Fibroblast of villous mesenchyme (primary cell): ENCODE measurements around the gene ESYT2. TPM values are rescaled to one million over a fixed set of nuclear protein-coding genes. Genes with fewer than 3 reads are reported as not detected.

Experiments
- DNase-seq: peaks from one replicate; pipeline ENCODE4 v3.0.0-alpha.2; 2010; ENCODE audit warnings: low read depth
- H3K4me3 ChIP-seq: 2 replicates; pipeline ENCODE4 v1.5.1; 2011; ENCODE audit warnings: low read depth, mild to moderate bottlenecking, low read length
- CTCF ChIP-seq: IDR thresholded peaks from 2 replicates; pipeline ENCODE4 v1.5.1; 2012; ENCODE audit warnings: low read depth, mild to moderate bottlenecking, low read length; ENCODE audit not compliant: insufficient read depth
- total RNA-seq: library from RNA; depleted of rRNA; stranded (reverse); fragments of >200 nt; gene quantifications from 2 replicates; pipeline ENCODE4 v1.2.3, GENCODE V29; 2012

ESYT2 gene
- total RNA-seq, 1 donor = 75.1 TPM

GRCh38 chr7:158759749-158760444 is 69.4 kb downstream of the ESYT2 start:
- DNase-seq = no peak
- H3K4me3 ChIP-seq = no peak overlapping the region
- TF ChIP-seq CTCF = no peak

GRCh38 chr7:158759245-158759614 is 70.1 kb downstream of the ESYT2 start:
- no peak for DNase-seq

GRCh38 chr7:158758586-158759244 is 70.6 kb downstream of the ESYT2 start:
- TF ChIP-seq CTCF = no peak
- DNase-seq = no peak

More at GRCh38 chr7:158759245-158759614, 70.1 kb downstream of the ESYT2 start:
- no peak overlapping the region for H3K4me3 ChIP-seq
- TF ChIP-seq CTCF = no peak

GRCh38 chr7:158757404-158757989 is 71.8 kb downstream of the ESYT2 start:
- no peak for DNase-seq
- no peak for TF ChIP-seq CTCF

More at GRCh38 chr7:158758586-158759244, 70.6 kb downstream of the ESYT2 start:
- no peak overlapping the region for H3K4me3 ChIP-seq

GRCh38 chr7:158754746-158755444 is 74.4 kb downstream of the ESYT2 start:
- no peak for DNase-seq
- TF ChIP-seq CTCF = no peak
- H3K4me3 ChIP-seq = no peak overlapping the region

More at GRCh38 chr7:158757404-158757989, 71.8 kb downstream of the ESYT2 start:
- H3K4me3 ChIP-seq = no peak overlapping the region

- TF ChIP-seq CTCF = no peak
- DNase-seq = no peak
- H3K4me3 ChIP-seq = no peak overlapping the region
Observed at GRCh38 chr7:158753900-158754299, 75.4 kb downstream of the ESYT2 start.
